Mesendoderm (in vitro differentiated cells): ENCODE data around the gene PANK3.

Experiments
- DNase-seq: peaks from one replicate; pipeline ENCODE4 v3.0.0; 2013
- H2AK5ac ChIP-seq: 2 replicates; pipeline ENCODE4 v1.6.1; 2013; ENCODE audit warnings: low read length, inconsistent platforms
- H2BK120ac ChIP-seq: 2 replicates; pipeline ENCODE4 v1.6.1; 2013; ENCODE audit warnings: low read depth, mild to moderate bottlenecking, low read length, moderate library complexity, mixed read lengths
- H2BK15ac ChIP-seq: replicated peaks from 2 replicates; pipeline ENCODE4 v1.6.1; 2013; ENCODE audit warnings: low read depth, mild to moderate bottlenecking, moderate library complexity
- H2BK5ac ChIP-seq: 2 replicates; pipeline ENCODE4 v1.6.1; 2013; ENCODE audit warnings: low read length, inconsistent platforms
- H3K18ac ChIP-seq: 2 replicates; pipeline ENCODE4 v1.6.1; 2013; ENCODE audit warnings: mild to moderate bottlenecking, low read length, mixed read lengths
- H3K23ac ChIP-seq: one replicate; pipeline ENCODE4 v1.6.1; 2013; ENCODE audit warnings: low read length
- H3K27ac ChIP-seq: 2 replicates; pipeline ENCODE4 v1.5.1; 2013; ENCODE audit warnings: low read depth, mild to moderate bottlenecking, inconsistent platforms, low read length, moderate library complexity
- H3K27me3 ChIP-seq: 2 replicates; pipeline ENCODE4 v1.6.1; 2013; ENCODE audit warnings: low read length, control low read depth, mild to moderate bottlenecking, inconsistent platforms; ENCODE audit not compliant: insufficient read depth, poor library complexity
- H3K36me3 ChIP-seq: 2 replicates; pipeline ENCODE4 v1.6.1; 2013; ENCODE audit warnings: low read length, inconsistent platforms; ENCODE audit not compliant: control insufficient read depth, insufficient read depth
- H3K4ac ChIP-seq: one replicate; pipeline ENCODE4 v1.6.1; 2013; ENCODE audit warnings: low read depth, mild to moderate bottlenecking, low read length, moderate library complexity
- H3K4me1 ChIP-seq: 2 replicates; pipeline ENCODE4 v1.6.1; 2013; ENCODE audit warnings: low read depth, low read length, inconsistent platforms; ENCODE audit not compliant: control insufficient read depth
- H3K4me2 ChIP-seq: 2 replicates; pipeline ENCODE4 v1.6.1; 2013; ENCODE audit warnings: low read length
- H3K4me3 ChIP-seq: 2 replicates; pipeline ENCODE4 v1.5.1; 2013; ENCODE audit warnings: mild to moderate bottlenecking, low read length
- H3K56ac ChIP-seq: one replicate; pipeline ENCODE4 v1.6.1; 2013; ENCODE audit warnings: low read length
- H3K79me1 ChIP-seq: 2 replicates; pipeline ENCODE4 v1.6.1; 2013; ENCODE audit warnings: low read length, inconsistent platforms
- H3K79me2 ChIP-seq: 2 replicates; pipeline ENCODE4 v1.6.1; 2013; ENCODE audit warnings: mild to moderate bottlenecking, low read length; ENCODE audit not compliant: control insufficient read depth, insufficient read depth
- H3K9ac ChIP-seq: 2 replicates; pipeline ENCODE4 v1.6.1; 2013; ENCODE audit warnings: low read length, inconsistent platforms
- H4K5ac ChIP-seq: one replicate; pipeline ENCODE4 v1.6.1; 2013; ENCODE audit warnings: low read length
- H4K8ac ChIP-seq: one replicate; pipeline ENCODE4 v1.6.1; 2013; ENCODE audit warnings: low read depth, mild to moderate bottlenecking, control low read depth, low read length, moderate library complexity
- WGBS: extraction: QIAGEN DNeasy Blood & Tissue Kit; methylation state at CpG from one replicate; pipeline ENCODE4 v1.1.7; 2013; ENCODE audit warnings: low lambda C conversion rate, missing lambda C conversion rate; ENCODE audit not compliant: insufficient coverage; ENCODE audit errors: extremely low coverage; 5-methylcytosine and 5-hydroxymethylcytosine counted together

The PANK3 gene

DNA sequence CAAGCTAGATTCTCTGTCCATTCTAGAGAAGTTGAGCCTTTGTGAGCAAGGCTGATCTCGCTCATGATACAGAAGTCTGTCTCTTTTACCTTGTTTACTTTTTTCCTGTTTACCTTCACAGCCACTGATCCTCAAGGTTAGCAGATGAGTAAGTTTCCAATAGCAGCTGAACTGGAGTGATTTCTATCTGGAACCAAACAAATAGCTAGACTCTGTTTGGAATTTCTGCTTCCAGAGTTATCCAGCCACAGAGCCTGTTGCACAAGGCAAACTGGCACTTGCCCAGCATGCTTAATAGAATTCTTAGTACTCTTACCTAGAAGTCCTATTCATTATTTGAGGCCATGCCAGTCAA is 12.8 kb upstream of the PANK3 start:
- no peaks in the 10 kb centered on the region for H3K27me3 ChIP-seq
- no peak overlapping the region for H3K27ac ChIP-seq
- H3K9ac ChIP-seq: no peak overlapping the region
- H3K4ac ChIP-seq: no peak overlapping the region
- H3K56ac ChIP-seq: no peak overlapping the region
- H3K4me1 ChIP-seq: no peaks in the 10 kb centered on the region
- H4K5ac ChIP-seq: no peak overlapping the region
- no peak overlapping the region for H3K23ac ChIP-seq
- H3K79me1 ChIP-seq: no peaks in the 10 kb centered on the region
- no peak overlapping the region for H3K4me2 ChIP-seq
- no peak overlapping the region for H2BK15ac ChIP-seq
- DNase-seq: no peak
- H3K36me3 ChIP-seq: no peaks in the 10 kb centered on the region
- H3K79me2 ChIP-seq: no peaks in the 10 kb centered on the region
- no peak overlapping the region for H4K8ac ChIP-seq
- H2BK120ac ChIP-seq: no peak overlapping the region
- WGBS: no CpG with 5 or more reads among the region's 1 CpG
- H2AK5ac ChIP-seq: no peak overlapping the region
- H3K18ac ChIP-seq: no peak overlapping the region
- no peak overlapping the region for H3K4me3 ChIP-seq
- no peak overlapping the region for H2BK5ac ChIP-seq

DNA sequence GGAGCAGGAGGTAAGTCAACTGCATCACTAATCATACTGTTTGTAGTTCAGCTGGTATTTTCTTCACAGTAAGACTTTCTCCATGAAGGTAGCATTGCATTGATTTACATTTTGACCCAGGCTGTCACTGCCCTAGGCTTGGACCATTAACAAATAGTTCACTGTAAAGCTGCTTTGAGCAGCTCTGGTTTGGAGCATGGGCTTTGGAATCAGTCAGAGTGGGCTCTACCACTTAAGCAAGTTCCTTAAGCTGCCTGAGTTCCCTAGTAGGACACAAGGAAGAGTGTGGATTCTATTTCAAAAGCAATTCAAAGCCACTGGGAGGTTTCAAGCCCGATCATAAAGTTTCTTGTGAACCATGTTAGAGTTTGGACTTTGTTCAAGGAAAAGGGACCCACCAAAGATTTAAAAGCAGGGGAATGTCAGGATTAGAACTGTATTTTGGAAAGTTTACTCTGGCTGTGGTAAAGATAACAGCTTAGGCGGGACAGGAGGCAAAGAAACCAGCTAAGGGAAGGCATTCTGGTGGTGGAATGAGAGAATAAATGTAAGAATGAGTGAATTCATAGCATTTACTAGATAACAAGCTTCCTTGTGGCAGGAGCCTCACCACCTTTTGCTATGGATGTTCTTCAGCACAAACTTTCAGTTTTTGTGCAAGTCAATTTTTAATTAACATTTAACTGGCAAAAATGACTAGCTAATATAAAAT is 12.3 kb upstream of the PANK3 start:
- Histone ChIP-seq H3K79me1 (no peaks in the 10 kb centered on the region), H3K4me1 (no peaks in the 10 kb centered on the region), H3K36me3 (no peaks in the 10 kb centered on the region), H2BK15ac (no peak overlapping the region), H3K23ac (no peak overlapping the region), H2BK120ac (no peak overlapping the region), H3K79me2 (no peaks in the 10 kb centered on the region), H3K18ac (no peak overlapping the region), H3K27ac (no peak overlapping the region), H3K27me3 (no peaks in the 10 kb centered on the region), H3K56ac (no peak overlapping the region), H3K4me2 (no peak overlapping the region), H3K9ac (no peak overlapping the region), H4K5ac (no peak overlapping the region), H3K4me3 (no peak overlapping the region), H4K8ac (no peak overlapping the region), H2AK5ac (no peak overlapping the region), H3K4ac (no peak overlapping the region), H2BK5ac (no peak overlapping the region)
- WGBS: no CpG with 5 or more reads among the region's 2 CpGs
- DNase-seq: no peak

DNA sequence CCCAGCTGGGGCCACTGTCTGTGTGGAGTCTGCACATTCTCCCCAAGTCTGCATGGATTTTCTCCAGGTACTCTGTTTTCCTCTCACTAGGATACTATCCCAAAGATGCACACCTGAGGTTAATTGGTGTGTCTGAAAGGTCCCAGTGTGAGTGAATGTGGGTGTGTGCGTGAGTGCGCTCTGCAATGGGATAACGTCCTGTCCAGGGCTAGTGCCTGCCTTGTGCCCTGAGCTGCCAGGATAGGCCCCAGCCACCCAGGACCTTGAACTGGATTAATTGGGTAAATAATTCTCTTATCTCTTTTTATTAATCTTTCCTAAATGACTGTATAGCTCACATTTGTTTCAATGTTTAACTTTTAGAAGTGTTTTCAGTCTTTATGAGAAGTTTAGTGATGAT is 11.5 kb upstream of the PANK3 start:
- no peaks in the 10 kb centered on the region for H3K27me3 ChIP-seq
- no peak overlapping the region for H3K56ac ChIP-seq
- no peak overlapping the region for H3K4ac ChIP-seq
- DNase-seq: no peak
- no peak overlapping the region for H3K9ac ChIP-seq
- H2BK15ac ChIP-seq: no peak overlapping the region
- H3K79me2 ChIP-seq: no peaks in the 10 kb centered on the region
- no peak overlapping the region for H3K18ac ChIP-seq
- H2BK120ac ChIP-seq: no peak overlapping the region
- H3K23ac ChIP-seq: no peak overlapping the region
- no peaks in the 10 kb centered on the region for H3K79me1 ChIP-seq
- no peak overlapping the region for H4K8ac ChIP-seq
- no CpG with 5 or more reads among the region's 3 CpGs for WGBS
- no peak overlapping the region for H3K27ac ChIP-seq
- no peaks in the 10 kb centered on the region for H3K36me3 ChIP-seq
- no peak overlapping the region for H4K5ac ChIP-seq
- no peak overlapping the region for H3K4me2 ChIP-seq
- no peak overlapping the region for H2BK5ac ChIP-seq
- H3K4me3 ChIP-seq: no peak overlapping the region
- no peaks in the 10 kb centered on the region for H3K4me1 ChIP-seq
- no peak overlapping the region for H2AK5ac ChIP-seq

DNA sequence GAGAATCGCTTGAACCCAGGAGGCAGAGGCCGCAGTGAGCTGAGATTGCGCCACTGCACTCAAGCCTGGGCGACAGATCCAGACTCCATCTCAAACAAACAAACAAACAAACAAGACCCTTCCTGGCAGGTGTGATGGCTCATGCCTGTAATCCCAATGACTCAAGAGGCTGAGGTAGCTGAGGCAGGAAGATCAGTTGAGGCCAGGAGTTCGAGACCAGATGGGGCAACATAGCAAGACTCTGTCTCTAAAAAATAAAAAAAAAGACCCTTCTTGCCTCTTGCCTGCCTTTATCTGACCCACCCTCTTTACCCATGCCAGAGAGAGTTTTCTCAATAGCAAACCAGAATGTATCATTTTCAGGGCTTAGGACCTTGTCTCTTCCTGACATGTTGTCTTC is 8.8 kb upstream of the PANK3 start:
- H2BK120ac ChIP-seq: no peak overlapping the region
- H3K23ac ChIP-seq: no peak overlapping the region
- H3K27me3 ChIP-seq: no peaks in the 10 kb centered on the region
- no peak overlapping the region for H4K5ac ChIP-seq
- H3K27ac ChIP-seq: no peak overlapping the region
- no peak overlapping the region for H2BK15ac ChIP-seq
- H3K9ac ChIP-seq: no peak overlapping the region
- DNase-seq: no peak
- no peak overlapping the region for H3K4me2 ChIP-seq
- no peak overlapping the region for H3K4ac ChIP-seq
- no peak overlapping the region for H4K8ac ChIP-seq
- H3K36me3 ChIP-seq: no peaks in the 10 kb centered on the region
- WGBS: no CpG with 5 or more reads among the region's 5 CpGs
- H3K56ac ChIP-seq: no peak overlapping the region
- no peak overlapping the region for H2BK5ac ChIP-seq
- H3K79me1 ChIP-seq: no peaks in the 10 kb centered on the region
- H3K4me3 ChIP-seq: no peak overlapping the region
- no peak overlapping the region for H3K18ac ChIP-seq
- no peaks in the 10 kb centered on the region for H3K79me2 ChIP-seq
- no peak overlapping the region for H2AK5ac ChIP-seq
- no peaks in the 10 kb centered on the region for H3K4me1 ChIP-seq

DNA sequence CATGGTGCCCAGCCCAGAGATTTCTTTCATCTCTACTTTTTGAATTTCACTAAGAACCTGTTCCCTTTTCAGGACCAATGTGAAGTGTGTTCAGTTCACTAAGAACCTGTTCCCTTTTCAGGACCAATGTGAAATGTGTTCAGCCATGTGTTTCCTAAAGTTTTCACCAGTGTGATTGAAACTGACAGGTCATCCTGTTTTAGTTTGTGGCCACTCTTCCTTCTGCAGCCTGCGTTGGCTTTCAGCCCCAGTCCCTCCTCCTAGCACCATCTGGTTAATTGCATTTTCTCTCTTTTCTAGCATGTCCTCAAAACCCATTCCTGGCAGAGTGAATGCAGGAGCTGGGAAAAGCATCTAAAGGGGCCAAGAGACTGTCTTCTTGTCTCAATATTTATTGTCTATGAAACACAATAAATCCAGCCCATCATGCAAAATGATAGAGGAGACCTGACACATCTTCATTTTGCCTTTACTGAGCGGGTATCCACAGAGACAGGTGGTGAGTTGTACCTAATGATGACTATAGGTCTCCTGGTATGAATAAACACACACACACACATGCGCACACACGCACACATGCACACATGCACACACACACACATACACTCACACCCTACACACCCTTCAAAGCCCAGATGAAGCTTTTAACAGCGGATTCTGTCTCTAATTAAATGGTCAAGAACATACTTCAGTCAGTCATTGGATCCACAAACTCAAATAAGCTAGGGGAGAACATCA is 6.1 kb upstream of the PANK3 start:
- Histone ChIP-seq H3K4me1 (peaks cover 3% of the 10 kb centered on the region), H3K9ac (no peak overlapping the region), H3K4me3 (no peak overlapping the region), H2AK5ac (no peak overlapping the region), H3K4me2 (no peak overlapping the region), H3K56ac (no peak overlapping the region), H2BK120ac (no peak overlapping the region), H3K79me1 (no peaks in the 10 kb centered on the region), H4K5ac (no peak overlapping the region), H3K79me2 (no peaks in the 10 kb centered on the region), H4K8ac (no peak overlapping the region), H2BK15ac (no peak overlapping the region), H3K27me3 (no peaks in the 10 kb centered on the region), H3K36me3 (no peaks in the 10 kb centered on the region), H3K4ac (no peak overlapping the region), H3K27ac (no peak overlapping the region), H2BK5ac (no peak overlapping the region), H3K18ac (no peak overlapping the region), H3K23ac (no peak overlapping the region)
- WGBS: no CpG with 5 or more reads among the region's 5 CpGs
- no peak for DNase-seq
